Measurements from ENCODE around the gene KRTAP4-7. TPM values are rescaled to one million over a fixed set of nuclear protein-coding genes. Genes with fewer than 3 reads are reported as not detected.
"Not testable (repeated sequence)": the region's sequence is repeated elsewhere in the genome, so short reads cannot be mapped to it uniquely, and the experiment has no call there.

Gene KRTAP4-7
- not detected for polyA plus RNA-seq

DNA sequence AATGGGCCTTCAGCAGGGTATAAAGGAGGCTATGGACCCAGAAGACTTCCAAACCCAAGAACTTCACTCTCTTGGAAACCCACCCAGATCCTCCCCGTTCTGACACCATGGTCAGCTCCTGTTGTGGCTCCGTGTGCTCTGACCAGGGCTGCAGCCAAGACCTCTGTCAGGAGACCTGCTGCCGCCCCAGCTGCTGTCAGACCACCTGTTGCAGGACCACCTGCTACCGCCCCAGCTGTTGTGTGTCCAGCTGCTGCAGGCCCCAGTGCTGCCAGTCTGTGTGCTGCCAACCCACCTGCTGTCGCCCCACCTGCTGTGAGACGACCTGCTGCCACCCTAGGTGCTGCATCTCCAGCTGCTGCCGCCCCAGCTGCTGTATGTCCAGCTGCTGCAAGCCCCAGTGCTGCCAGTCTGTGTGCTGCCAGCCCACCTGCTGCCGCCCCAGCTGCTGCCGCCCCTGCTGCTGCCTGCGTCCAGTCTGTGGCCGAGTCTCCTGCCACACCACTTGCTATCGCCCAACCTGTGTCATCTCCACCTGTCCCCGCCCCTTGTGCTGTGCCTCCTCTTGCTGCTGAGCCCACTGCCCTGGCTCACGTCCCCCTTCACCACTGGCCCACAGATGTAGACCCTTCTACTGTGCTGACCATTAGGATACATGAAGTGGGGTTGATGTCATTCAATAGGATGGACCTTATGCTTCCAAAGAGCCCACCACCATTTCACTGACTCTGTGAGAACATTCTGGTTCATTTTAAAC lies at the start of gene KRTAP4-7:
Gene KRTAP4-7 (plus strand): TSS at position 51 of the 757 bp plus-strand sequence. CDS start 57 bp downstream, at position 108.
- H3K4me3 ChIP-seq (ENCODE audit: low read depth in 1 of 2, low read length in 2 of 2); H3K36me3 ChIP-seq (ENCODE audit: control insufficient read depth in 2 of 2, insufficient read depth in 2 of 2, low read length in 1 of 2); H3K9me3 ChIP-seq (ENCODE audit: control insufficient read depth in 2 of 2, insufficient read depth in 1 of 2, low read depth in 1 of 2, low read length in 1 of 2); H3K27ac ChIP-seq (ENCODE audit: low read depth in 2 of 2, low read length in 1 of 2); H3K27me3 ChIP-seq (ENCODE audit: control insufficient read depth in 1 of 2, insufficient read depth in 2 of 2, low read length in 2 of 2); H3K4me1 ChIP-seq (ENCODE audit: control insufficient read depth in 2 of 2, insufficient read depth in 2 of 2, low read length in 1 of 2): not testable (repeated sequence)
- 77 to 88% methylated on average over 12 to 14 of the region's 14 CpGs for WGBS, 2 donors

DNA sequence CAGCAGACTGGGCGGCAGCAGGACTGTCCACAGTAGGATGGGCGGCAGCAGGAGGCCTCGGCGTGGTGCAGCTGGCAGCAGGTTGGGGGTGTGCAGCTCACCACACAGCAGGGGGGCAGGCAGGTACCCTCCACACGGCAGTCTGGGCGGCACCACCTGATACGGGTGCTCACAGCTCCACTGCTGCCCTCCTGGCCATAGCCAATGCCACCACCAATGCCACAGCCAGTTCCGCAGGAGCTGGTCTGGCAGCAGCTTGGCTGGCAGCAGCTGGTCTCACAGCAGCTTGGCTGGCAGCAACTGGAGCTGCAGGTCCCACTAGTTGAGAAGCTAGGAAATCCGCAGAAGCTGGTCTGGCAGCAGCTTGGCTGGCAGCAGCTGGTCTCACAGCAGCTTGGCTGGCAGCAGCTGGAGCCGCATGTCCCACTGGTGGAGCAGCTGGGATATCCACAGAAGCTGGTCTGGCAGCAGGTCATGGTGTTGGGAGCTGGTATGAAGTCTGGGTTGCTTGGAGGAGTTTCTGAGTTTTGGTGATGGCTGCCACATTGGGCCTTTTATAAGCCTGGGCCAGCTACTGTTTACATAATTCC lies 49.5 kb upstream of the KRTAP4-7 start, which contains the start of gene KRTAP1-3:
Gene KRTAP1-3 (minus strand): TSS at position 529 of the 590 bp plus-strand sequence. CDS start 53 bp downstream, at position 476.
- not testable (repeated sequence) for H3K27me3 ChIP-seq (ENCODE audit: control insufficient read depth in 1 of 2, insufficient read depth in 2 of 2, low read length in 2 of 2); H3K9me3 ChIP-seq (ENCODE audit: control insufficient read depth in 2 of 2, insufficient read depth in 1 of 2, low read depth in 1 of 2, low read length in 1 of 2); H3K27ac ChIP-seq (ENCODE audit: low read depth in 2 of 2, low read length in 1 of 2); H3K36me3 ChIP-seq (ENCODE audit: control insufficient read depth in 2 of 2, insufficient read depth in 2 of 2, low read length in 1 of 2); H3K4me3 ChIP-seq (ENCODE audit: low read depth in 1 of 2, low read length in 2 of 2); H3K4me1 ChIP-seq (ENCODE audit: control insufficient read depth in 2 of 2, insufficient read depth in 2 of 2, low read length in 1 of 2)
- 74 to 79% methylated on average over 9 to 10 of the region's 10 CpGs for WGBS, 2 donors

DNA sequence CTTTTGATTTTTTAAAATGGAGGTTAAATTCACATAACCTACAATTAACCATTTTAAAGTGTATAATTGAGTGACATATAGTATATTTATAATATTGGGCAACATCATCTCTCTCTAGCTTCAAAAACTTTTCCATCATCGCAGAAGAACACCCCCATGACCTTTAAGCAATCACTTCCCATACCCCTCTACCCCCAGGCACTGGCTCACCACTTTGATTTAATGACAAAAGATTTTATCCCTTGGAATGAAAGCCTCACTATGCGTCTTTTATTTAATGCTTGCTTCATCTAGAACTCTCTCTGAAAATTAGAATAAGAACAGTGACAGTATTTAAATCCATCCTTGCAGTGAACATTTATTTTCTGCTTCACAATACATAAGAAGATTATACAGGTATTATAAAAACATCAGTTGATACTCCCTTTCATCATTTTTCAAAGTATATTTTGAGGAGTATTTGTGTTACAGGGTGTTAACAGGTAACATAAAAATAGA lies 46.0 kb upstream of the KRTAP4-7 start:
- WGBS, 2 donors: 74 to 75% methylated on average over 2 of the region's 2 CpGs
- Histone ChIP-seq H3K4me3 (ENCODE audit: low read depth in 1 of 2, low read length in 2 of 2) (no peak overlapping the region), H3K36me3 (ENCODE audit: control insufficient read depth in 2 of 2, insufficient read depth in 2 of 2, low read length in 1 of 2) (no peaks in the 10 kb centered on the region)

DNA sequence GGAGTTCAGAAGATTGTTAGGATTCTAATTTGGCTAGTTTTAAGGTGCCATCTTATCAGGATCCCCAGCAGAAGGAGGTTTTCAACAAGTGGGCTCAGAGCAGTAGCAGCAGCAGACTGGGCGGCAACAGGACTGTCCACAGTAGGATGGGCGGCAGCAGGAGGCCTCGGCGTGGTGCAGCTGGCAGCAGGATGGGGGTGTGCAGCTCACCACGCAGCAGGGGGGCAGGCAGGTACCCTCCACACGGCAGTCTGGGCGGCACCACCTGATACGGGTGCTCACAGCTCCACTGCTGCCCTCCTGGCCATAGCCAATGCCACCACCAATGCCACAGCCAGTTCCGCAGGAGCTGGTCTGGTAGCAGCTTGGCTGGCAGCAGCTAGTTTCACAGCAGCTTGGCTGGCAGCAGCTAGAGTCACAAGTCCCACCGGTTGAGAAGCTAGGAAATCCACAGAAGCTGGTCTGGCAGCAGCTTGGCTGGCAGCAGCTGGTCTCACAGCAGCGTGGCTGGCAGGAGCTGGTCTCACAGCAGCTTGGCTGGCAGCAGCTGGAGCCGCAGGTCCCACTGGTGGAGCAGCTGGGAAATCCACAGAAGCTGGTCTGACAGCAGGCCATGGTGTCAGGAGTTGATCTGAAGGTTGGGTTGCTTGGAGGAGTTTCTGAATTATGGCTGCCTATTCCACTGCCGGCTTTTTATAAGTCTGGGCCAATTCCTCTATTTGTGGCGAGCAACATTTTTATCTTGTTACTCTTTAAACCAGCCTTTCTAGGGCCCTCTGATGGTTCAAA lies 43.0 kb upstream of the KRTAP4-7 start, which contains the start of gene KRTAP1-1:
Gene KRTAP1-1 (minus strand): TSS at position 668 of the 789 bp plus-strand sequence. CDS start 53 bp downstream, at position 615.
- not testable (repeated sequence) for H3K9me3 ChIP-seq (ENCODE audit: control insufficient read depth in 2 of 2, insufficient read depth in 1 of 2, low read depth in 1 of 2, low read length in 1 of 2); H3K27me3 ChIP-seq (ENCODE audit: control insufficient read depth in 1 of 2, insufficient read depth in 2 of 2, low read length in 2 of 2); H3K36me3 ChIP-seq (ENCODE audit: control insufficient read depth in 2 of 2, insufficient read depth in 2 of 2, low read length in 1 of 2); H3K4me3 ChIP-seq (ENCODE audit: low read depth in 1 of 2, low read length in 2 of 2); H3K27ac ChIP-seq (ENCODE audit: low read depth in 2 of 2, low read length in 1 of 2); H3K4me1 ChIP-seq (ENCODE audit: control insufficient read depth in 2 of 2, insufficient read depth in 2 of 2, low read length in 1 of 2)
- 66 to 72% methylated on average over 11 to 14 of the region's 14 CpGs for WGBS, 2 donors

More for the DNA sequence above, 46.0 kb upstream of the KRTAP4-7 start:
- no peaks in the 10 kb centered on the region for H3K9me3 ChIP-seq (ENCODE audit: control insufficient read depth in 2 of 2, insufficient read depth in 1 of 2, low read depth in 1 of 2, low read length in 1 of 2)
- H3K27me3 ChIP-seq (ENCODE audit: control insufficient read depth in 1 of 2, insufficient read depth in 2 of 2, low read length in 2 of 2): no peaks in the 10 kb centered on the region
- H3K4me1 ChIP-seq (ENCODE audit: control insufficient read depth in 2 of 2, insufficient read depth in 2 of 2, low read length in 1 of 2): peaks cover 0 to 8% of the 10 kb centered on the region in 2 donors
- H3K27ac ChIP-seq (ENCODE audit: low read depth in 2 of 2, low read length in 1 of 2): no peak overlapping the region

DNA sequence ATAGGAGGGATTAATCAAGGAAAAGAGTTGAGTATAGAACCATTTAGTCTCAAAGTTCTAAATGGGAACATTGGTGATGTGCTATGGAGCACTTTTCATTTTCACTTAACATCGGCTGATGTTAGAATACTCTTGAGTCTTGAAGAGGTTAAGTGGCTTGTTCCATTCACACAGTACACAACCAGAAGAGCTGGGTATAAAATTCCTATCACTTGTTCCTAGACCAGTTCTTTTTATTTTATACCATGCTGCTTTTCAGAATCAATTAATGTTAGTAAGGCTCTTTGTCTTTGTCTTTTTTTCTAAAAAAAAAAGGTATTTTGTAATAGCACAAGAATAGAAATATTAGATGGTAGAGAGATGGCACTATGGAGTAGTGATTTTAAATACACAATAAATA lies 41.0 kb upstream of the KRTAP4-7 start:
- H3K27me3 ChIP-seq (ENCODE audit: control insufficient read depth in 1 of 2, insufficient read depth in 2 of 2, low read length in 2 of 2): no peaks in the 10 kb centered on the region
- H3K27ac ChIP-seq (ENCODE audit: low read depth in 2 of 2, low read length in 1 of 2): no peak overlapping the region
- H3K36me3 ChIP-seq (ENCODE audit: control insufficient read depth in 2 of 2, insufficient read depth in 2 of 2, low read length in 1 of 2): no peaks in the 10 kb centered on the region
- no peaks in the 10 kb centered on the region for H3K9me3 ChIP-seq (ENCODE audit: control insufficient read depth in 2 of 2, insufficient read depth in 1 of 2, low read depth in 1 of 2, low read length in 1 of 2)
- no peak overlapping the region for H3K4me3 ChIP-seq (ENCODE audit: low read depth in 1 of 2, low read length in 2 of 2)
- WGBS, 2 donors: 98 to 100% methylated on average over 1 of the region's 1 CpG
- H3K4me1 ChIP-seq (ENCODE audit: control insufficient read depth in 2 of 2, insufficient read depth in 2 of 2, low read length in 1 of 2): peaks cover 0 to 4% of the 10 kb centered on the region in 2 donors

- H3K9me3 ChIP-seq (ENCODE audit: control insufficient read depth in 2 of 2, insufficient read depth in 1 of 2, low read depth in 1 of 2, low read length in 1 of 2); H3K4me3 ChIP-seq (ENCODE audit: low read depth in 1 of 2, low read length in 2 of 2); H3K4me1 ChIP-seq (ENCODE audit: control insufficient read depth in 2 of 2, insufficient read depth in 2 of 2, low read length in 1 of 2); H3K27ac ChIP-seq (ENCODE audit: low read depth in 2 of 2, low read length in 1 of 2); H3K36me3 ChIP-seq (ENCODE audit: control insufficient read depth in 2 of 2, insufficient read depth in 2 of 2, low read length in 1 of 2); H3K27me3 ChIP-seq (ENCODE audit: control insufficient read depth in 1 of 2, insufficient read depth in 2 of 2, low read length in 2 of 2): not testable (repeated sequence)
- WGBS, 2 donors: 59 to 67% methylated on average over 10 of the region's 33 CpGs
Observed at GRCh38 chr17:41046735-41047465, 37.0 kb upstream of the KRTAP4-7 start, which contains the start of gene KRTAP2-1. Gene KRTAP2-1 (minus strand): TSS chr17:41047316. CDS start chr17:41047267, 49 bp downstream.

- no peaks in the 10 kb centered on the region for H3K4me1 ChIP-seq (ENCODE audit: control insufficient read depth in 2 of 2, insufficient read depth in 2 of 2, low read length in 1 of 2)
- H3K9me3 ChIP-seq (ENCODE audit: control insufficient read depth in 2 of 2, insufficient read depth in 1 of 2, low read depth in 1 of 2, low read length in 1 of 2): no peaks in the 10 kb centered on the region
- WGBS, 2 donors: 48 to 60% methylated on average over 7 of the region's 7 CpGs
- H3K27me3 ChIP-seq (ENCODE audit: control insufficient read depth in 1 of 2, insufficient read depth in 2 of 2, low read length in 2 of 2): no peaks in the 10 kb centered on the region
- no peaks in the 10 kb centered on the region for H3K36me3 ChIP-seq (ENCODE audit: control insufficient read depth in 2 of 2, insufficient read depth in 2 of 2, low read length in 1 of 2)
- H3K27ac ChIP-seq (ENCODE audit: low read depth in 2 of 2, low read length in 1 of 2): no peak overlapping the region
- no peak overlapping the region for H3K4me3 ChIP-seq (ENCODE audit: low read depth in 1 of 2, low read length in 2 of 2)
Observed at GRCh38 chr17:41048441-41048840, 35.5 kb upstream of the KRTAP4-7 start.

- Histone ChIP-seq H3K4me3 (ENCODE audit: low read depth in 1 of 2, low read length in 2 of 2) (no peak overlapping the region), H3K4me1 (ENCODE audit: control insufficient read depth in 2 of 2, insufficient read depth in 2 of 2, low read length in 1 of 2) (no peaks in the 10 kb centered on the region), H3K27ac (ENCODE audit: low read depth in 2 of 2, low read length in 1 of 2) (no peak overlapping the region), H3K9me3 (ENCODE audit: control insufficient read depth in 2 of 2, insufficient read depth in 1 of 2, low read depth in 1 of 2, low read length in 1 of 2) (no peaks in the 10 kb centered on the region), H3K36me3 (ENCODE audit: control insufficient read depth in 2 of 2, insufficient read depth in 2 of 2, low read length in 1 of 2) (no peaks in the 10 kb centered on the region), H3K27me3 (ENCODE audit: control insufficient read depth in 1 of 2, insufficient read depth in 2 of 2, low read length in 2 of 2) (no peaks in the 10 kb centered on the region)
- WGBS, 2 donors: 33 to 39% methylated on average over 2 of the region's 2 CpGs
Observed at GRCh38 chr17:41049110-41049509, 34.8 kb upstream of the KRTAP4-7 start.

- Histone ChIP-seq H3K27ac (ENCODE audit: low read depth in 2 of 2, low read length in 1 of 2) (no peak overlapping the region), H3K27me3 (ENCODE audit: control insufficient read depth in 1 of 2, insufficient read depth in 2 of 2, low read length in 2 of 2) (no peaks in the 10 kb centered on the region), H3K36me3 (ENCODE audit: control insufficient read depth in 2 of 2, insufficient read depth in 2 of 2, low read length in 1 of 2) (no peaks in the 10 kb centered on the region), H3K9me3 (ENCODE audit: control insufficient read depth in 2 of 2, insufficient read depth in 1 of 2, low read depth in 1 of 2, low read length in 1 of 2) (no peaks in the 10 kb centered on the region), H3K4me1 (ENCODE audit: control insufficient read depth in 2 of 2, insufficient read depth in 2 of 2, low read length in 1 of 2) (no peaks in the 10 kb centered on the region), H3K4me3 (ENCODE audit: low read depth in 1 of 2, low read length in 2 of 2) (no peak overlapping the region)
Observed at GRCh38 chr17:41052566-41052965, 31.4 kb upstream of the KRTAP4-7 start.
